ENCODE results near the gene KLHL14.

- TF ChIP-seq CTCF (IDR thresholded peaks at IDR 0.05; ENCODE audit: poor library complexity): no peak
- TF ChIP-seq EZH2 (IDR thresholded peaks at IDR 0.05; ENCODE audit: borderline replicate concordance): no peak
Measured at GRCh38 chr18:32711862-32712261, 61.0 kb downstream of the KLHL14 start.

Data from hepatocyte (in vitro differentiated cells).